HepG2 (cell line): ENCODE results near the gene UNKL. TPM values are rescaled to one million over a fixed set of nuclear protein-coding genes. Genes with fewer than 3 reads are reported as not detected.

Experiments used
- MEIS2 ChIP-seq: sonication (generic); formaldehyde crosslinking; IDR thresholded peaks from 2 replicates; pipeline ENCODE4 v1.9.0; 2021; ENCODE audit warnings: mild to moderate bottlenecking, missing genetic modification reagents
- MXI1 ChIP-seq: IDR thresholded peaks from 3 replicates; pipeline ENCODE4 v1.6.1; 2012; ENCODE audit warnings: low read depth, low read length, inconsistent platforms, borderline replicate concordance
- POLR2A ChIP-seq, 2 experiments: IDR thresholded peaks; 2 replicates each; pipeline ENCODE4 v1.6.1; 2011; ENCODE audit warnings: low read depth in 2 of 2, low read length in 2 of 2, mild to moderate bottlenecking in 1 of 2, moderate library complexity in 1 of 2; ENCODE audit not compliant: insufficient read depth in 1 of 2
- RXRA ChIP-seq: sonication (generic); formaldehyde crosslinking; IDR thresholded peaks from 2 replicates; pipeline ENCODE4 v1.5.1; 2020; ENCODE audit warnings: missing genetic modification reagents
- ZBTB20 ChIP-seq: sonication (generic); formaldehyde crosslinking; IDR thresholded peaks from 2 replicates; pipeline ENCODE4 v1.8.1; 2023; ENCODE audit warnings: missing genetic modification reagents, low read depth, mild to moderate bottlenecking, borderline replicate concordance
- ZNF432 ChIP-seq: sonication (generic); formaldehyde crosslinking; IDR thresholded peaks from 2 replicates; pipeline ENCODE4 v1.5.0; 2020; ENCODE audit warnings: missing genetic modification reagents, mild to moderate bottlenecking, borderline replicate concordance
- polyA plus RNA-seq, 8 experiments: library from polyadenylated mRNA; depleted of rRNA in 3 of 8; stranded (reverse) in 7 of 8; unstranded in 1 of 8; fragments of >200 nt; fragmentation: Illumina TruSeq in 4 of 8; extraction: Trizol in 4 of 8; gene quantifications; 2 replicates each; pipeline versions ENCODE4 v1.2.1 to v1.2.3, GENCODE V29; 2011 to 2016; ENCODE audit warnings: low read depth in 4 of 8, missing spikeins in 1 of 8, mixed read lengths in 1 of 8; ENCODE audit not compliant: insufficient read depth in 1 of 8
- total RNA-seq, 5 experiments: library from RNA; depleted of rRNA; stranded (reverse); fragments of >200 nt; fragmentation: Illumina TruSeq; extraction: Trizol; gene quantifications; 2 replicates each; pipeline ENCODE4 v1.2.3, GENCODE V29; 2016; ENCODE audit warnings: low read depth in 1 of 5
- TF ChIP-seq, protein P1 (sequence below): IDR thresholded peaks from 2 replicates; pipeline ENCODE4 v1.6.1; 2012; ENCODE audit warnings: low read length, improper control_type of control experiment
- TF ChIP-seq, protein P2 (sequence below): sonication (generic); formaldehyde crosslinking; IDR thresholded peaks from 2 replicates; pipeline ENCODE4 v1.5.1; 2020; ENCODE audit warnings: missing genetic modification reagents, mild to moderate bottlenecking, borderline replicate concordance
- TF ChIP-seq, protein P3 (sequence below): IDR thresholded peaks from 2 replicates; pipeline ENCODE4 v1.6.1; 2016; ENCODE audit warnings: mild to moderate bottlenecking
- TF ChIP-seq, protein P4 (sequence below): sonication (generic); formaldehyde crosslinking; IDR thresholded peaks from 2 replicates; pipeline ENCODE4 v1.4.0; 2020; ENCODE audit warnings: mild to moderate bottlenecking, missing genetic modification reagents
- TF ChIP-seq, protein P5 (sequence below): sonication (generic); formaldehyde crosslinking; IDR thresholded peaks from 2 replicates; pipeline ENCODE4 v1.5.0; 2020; ENCODE audit warnings: missing genetic modification reagents, mild to moderate bottlenecking, borderline replicate concordance
- TF ChIP-seq, protein P6 (sequence below): sonication (generic); formaldehyde crosslinking; IDR thresholded peaks from 2 replicates; pipeline ENCODE4 v1.8.1; 2023; ENCODE audit warnings: mild to moderate bottlenecking, moderate library complexity, missing genetic modification reagents
- TF ChIP-seq, protein P7 (sequence below): sonication (generic); formaldehyde crosslinking; IDR thresholded peaks from 2 replicates; pipeline ENCODE4 v1.4.0; 2020; ENCODE audit warnings: low read depth, missing genetic modification reagents

Gene UNKL
- total and polyA plus RNA-seq, 2 of the 13 experiments (the other 11 are each of a cell fraction or from before 2014, with no cell fraction given), result 10.4 to 17.6 TPM

DNA sequence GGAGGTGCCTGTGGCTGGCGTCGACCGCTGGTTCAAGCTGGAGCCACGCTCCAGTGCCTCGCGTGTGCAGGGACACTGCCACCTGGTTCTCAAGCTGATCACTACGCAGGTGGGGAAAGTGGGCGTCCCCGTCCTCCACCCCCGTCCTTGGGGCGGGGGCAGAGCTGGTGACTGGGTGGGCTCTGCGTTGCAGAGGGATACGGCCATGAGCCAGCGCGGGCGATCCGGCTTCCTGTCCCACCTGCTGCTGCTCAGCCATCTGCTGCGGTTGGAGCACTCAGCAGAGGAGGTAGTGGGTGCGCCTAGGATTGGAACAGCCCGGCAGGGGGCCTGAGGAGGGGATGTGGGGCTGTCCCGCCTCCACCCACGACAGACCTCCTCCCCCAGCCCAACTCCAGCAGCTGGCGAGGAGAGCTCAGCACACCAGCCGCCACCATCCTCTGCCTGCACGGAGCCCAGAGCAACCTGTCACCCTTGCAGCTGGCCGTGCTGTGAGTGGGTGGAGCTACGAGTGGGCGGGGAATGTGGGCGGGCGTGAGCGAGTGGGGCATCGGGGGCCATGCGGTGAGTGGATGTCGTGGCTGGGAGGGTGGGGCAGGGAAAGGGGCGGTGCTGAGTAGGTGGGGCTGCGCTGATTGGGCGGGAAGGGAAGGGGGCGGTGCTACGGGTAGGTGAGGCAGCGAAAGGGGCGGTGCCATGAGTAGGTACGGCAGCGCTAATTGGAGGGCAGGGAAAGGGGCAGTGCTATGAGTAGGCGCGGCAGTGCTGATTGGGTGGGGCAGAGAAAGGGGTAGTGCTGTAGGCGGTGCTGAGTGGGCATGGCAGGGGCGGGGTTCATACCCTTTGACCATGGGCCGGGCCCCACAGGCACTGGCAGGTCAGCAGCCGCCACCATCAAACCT, 71.7 kb downstream of the UNKL start (continued):
- TF ChIP-seq, protein P1, sequence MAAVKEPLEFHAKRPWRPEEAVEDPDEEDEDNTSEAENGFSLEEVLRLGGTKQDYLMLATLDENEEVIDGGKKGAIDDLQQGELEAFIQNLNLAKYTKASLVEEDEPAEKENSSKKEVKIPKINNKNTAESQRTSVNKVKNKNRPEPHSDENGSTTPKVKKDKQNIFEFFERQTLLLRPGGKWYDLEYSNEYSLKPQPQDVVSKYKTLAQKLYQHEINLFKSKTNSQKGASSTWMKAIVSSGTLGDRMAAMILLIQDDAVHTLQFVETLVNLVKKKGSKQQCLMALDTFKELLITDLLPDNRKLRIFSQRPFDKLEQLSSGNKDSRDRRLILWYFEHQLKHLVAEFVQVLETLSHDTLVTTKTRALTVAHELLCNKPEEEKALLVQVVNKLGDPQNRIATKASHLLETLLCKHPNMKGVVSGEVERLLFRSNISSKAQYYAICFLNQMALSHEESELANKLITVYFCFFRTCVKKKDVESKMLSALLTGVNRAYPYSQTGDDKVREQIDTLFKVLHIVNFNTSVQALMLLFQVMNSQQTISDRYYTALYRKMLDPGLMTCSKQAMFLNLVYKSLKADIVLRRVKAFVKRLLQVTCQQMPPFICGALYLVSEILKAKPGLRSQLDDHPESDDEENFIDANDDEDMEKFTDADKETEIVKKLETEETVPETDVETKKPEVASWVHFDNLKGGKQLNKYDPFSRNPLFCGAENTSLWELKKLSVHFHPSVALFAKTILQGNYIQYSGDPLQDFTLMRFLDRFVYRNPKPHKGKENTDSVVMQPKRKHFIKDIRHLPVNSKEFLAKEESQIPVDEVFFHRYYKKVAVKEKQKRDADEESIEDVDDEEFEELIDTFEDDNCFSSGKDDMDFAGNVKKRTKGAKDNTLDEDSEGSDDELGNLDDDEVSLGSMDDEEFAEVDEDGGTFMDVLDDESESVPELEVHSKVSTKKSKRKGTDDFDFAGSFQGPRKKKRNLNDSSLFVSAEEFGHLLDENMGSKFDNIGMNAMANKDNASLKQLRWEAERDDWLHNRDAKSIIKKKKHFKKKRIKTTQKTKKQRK, result no peak
- TF ChIP-seq ZBTB20 (CRISPR knock-in tag) (no peak), MEIS2 (CRISPR knock-in tag) (no peak), MXI1 (peak; percentile 91; the same call in 1 of the 3 replicates), RXRA (CRISPR knock-in tag) (peak; percentile 54; the same call in 1 of the 2 replicates), ZNF432 (CRISPR knock-in tag) (no peak), POLR2A (IDR thresholded peaks at IDR 0.05; ENCODE audit: insufficient read depth in 1 of 2, low read depth in 2 of 2, low read length in 2 of 2) (no peak)
- TF ChIP-seq, protein P2, sequence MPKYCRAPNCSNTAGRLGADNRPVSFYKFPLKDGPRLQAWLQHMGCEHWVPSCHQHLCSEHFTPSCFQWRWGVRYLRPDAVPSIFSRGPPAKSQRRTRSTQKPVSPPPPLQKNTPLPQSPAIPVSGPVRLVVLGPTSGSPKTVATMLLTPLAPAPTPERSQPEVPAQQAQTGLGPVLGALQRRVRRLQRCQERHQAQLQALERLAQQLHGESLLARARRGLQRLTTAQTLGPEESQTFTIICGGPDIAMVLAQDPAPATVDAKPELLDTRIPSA (CRISPR knock-in tag), result no peak
- TF ChIP-seq, protein P3, sequence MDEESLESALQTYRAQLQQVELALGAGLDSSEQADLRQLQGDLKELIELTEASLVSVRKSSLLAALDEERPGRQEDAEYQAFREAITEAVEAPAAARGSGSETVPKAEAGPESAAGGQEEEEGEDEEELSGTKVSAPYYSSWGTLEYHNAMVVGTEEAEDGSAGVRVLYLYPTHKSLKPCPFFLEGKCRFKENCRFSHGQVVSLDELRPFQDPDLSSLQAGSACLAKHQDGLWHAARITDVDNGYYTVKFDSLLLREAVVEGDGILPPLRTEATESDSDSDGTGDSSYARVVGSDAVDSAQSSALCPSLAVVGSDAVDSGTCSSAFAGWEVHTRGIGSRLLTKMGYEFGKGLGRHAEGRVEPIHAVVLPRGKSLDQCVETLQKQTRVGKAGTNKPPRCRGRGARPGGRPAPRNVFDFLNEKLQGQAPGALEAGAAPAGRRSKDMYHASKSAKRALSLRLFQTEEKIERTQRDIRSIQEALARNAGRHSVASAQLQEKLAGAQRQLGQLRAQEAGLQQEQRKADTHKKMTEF, result 0 out of 2 replicates have a peak, but pooled peaks have one; percentile 31
- TF ChIP-seq, protein P4, sequence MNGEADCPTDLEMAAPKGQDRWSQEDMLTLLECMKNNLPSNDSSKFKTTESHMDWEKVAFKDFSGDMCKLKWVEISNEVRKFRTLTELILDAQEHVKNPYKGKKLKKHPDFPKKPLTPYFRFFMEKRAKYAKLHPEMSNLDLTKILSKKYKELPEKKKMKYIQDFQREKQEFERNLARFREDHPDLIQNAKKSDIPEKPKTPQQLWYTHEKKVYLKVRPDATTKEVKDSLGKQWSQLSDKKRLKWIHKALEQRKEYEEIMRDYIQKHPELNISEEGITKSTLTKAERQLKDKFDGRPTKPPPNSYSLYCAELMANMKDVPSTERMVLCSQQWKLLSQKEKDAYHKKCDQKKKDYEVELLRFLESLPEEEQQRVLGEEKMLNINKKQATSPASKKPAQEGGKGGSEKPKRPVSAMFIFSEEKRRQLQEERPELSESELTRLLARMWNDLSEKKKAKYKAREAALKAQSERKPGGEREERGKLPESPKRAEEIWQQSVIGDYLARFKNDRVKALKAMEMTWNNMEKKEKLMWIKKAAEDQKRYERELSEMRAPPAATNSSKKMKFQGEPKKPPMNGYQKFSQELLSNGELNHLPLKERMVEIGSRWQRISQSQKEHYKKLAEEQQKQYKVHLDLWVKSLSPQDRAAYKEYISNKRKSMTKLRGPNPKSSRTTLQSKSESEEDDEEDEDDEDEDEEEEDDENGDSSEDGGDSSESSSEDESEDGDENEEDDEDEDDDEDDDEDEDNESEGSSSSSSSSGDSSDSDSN, result no peak
- TF ChIP-seq, protein P5, sequence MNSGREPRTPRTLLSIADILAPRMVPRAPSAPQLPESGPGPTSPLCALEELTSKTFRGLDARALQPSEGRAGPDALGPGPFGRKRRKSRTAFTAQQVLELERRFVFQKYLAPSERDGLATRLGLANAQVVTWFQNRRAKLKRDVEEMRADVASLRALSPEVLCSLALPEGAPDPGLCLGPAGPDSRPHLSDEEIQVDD, result no peak
- TF ChIP-seq, protein P6, sequence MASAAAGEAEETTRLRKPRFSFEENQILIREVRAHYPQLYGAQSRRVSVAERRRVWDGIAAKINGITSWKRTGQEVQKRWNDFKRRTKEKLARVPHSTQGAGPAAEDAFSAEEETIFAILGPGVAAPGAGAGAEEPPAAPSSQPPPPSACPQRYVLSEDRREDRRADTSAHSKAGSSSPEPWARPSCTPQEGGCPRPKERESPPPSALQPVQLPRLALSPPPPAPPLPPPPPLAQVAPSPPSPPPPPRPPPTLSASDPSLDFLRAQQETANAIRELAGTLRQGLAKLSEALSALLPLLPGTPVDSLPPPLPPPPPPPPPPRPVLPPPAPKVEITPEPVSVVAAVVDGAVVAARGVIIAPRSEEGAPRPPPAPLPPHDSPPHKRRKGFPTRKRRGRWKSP (CRISPR knock-in tag), result peak; percentile 55; the same call in 1 of the 2 replicates
- TF ChIP-seq, protein P7, sequence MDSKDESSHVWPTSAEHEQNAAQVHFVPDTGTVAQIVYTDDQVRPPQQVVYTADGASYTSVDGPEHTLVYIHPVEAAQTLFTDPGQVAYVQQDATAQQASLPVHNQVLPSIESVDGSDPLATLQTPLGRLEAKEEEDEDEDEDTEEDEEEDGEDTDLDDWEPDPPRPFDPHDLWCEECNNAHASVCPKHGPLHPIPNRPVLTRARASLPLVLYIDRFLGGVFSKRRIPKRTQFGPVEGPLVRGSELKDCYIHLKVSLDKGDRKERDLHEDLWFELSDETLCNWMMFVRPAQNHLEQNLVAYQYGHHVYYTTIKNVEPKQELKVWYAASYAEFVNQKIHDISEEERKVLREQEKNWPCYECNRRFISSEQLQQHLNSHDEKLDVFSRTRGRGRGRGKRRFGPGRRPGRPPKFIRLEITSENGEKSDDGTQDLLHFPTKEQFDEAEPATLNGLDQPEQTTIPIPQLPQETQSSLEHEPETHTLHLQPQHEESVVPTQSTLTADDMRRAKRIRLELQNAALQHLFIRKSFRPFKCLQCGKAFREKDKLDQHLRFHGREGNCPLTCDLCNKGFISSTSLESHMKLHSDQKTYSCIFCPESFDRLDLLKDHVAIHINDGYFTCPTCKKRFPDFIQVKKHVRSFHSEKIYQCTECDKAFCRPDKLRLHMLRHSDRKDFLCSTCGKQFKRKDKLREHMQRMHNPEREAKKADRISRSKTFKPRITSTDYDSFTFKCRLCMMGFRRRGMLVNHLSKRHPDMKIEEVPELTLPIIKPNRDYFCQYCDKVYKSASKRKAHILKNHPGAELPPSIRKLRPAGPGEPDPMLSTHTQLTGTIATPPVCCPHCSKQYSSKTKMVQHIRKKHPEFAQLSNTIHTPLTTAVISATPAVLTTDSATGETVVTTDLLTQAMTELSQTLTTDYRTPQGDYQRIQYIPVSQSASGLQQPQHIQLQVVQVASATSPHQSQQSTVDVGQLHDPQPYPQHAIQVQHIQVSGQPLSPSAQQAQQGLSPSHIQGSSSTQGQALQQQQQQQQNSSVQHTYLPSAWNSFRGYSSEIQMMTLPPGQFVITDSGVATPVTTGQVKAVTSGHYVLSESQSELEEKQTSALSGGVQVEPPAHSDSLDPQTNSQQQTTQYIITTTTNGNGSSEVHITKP (CRISPR knock-in tag), result no peak
